Neuronal stem cell (in vitro differentiated cells): ENCODE results near the gene SPRR2G.
"Not testable (repeated sequence)": the region's sequence is repeated elsewhere in the genome, so short reads cannot be mapped to it uniquely, and the experiment has no call there.

ENCODE experiments used
- DNase-seq: peaks from one replicate; pipeline ENCODE4 v3.0.0-alpha.2; 2013; ENCODE audit warnings: low spot score
- H2AFZ ChIP-seq: one replicate; pipeline ENCODE4 v1.6.1; 2013; ENCODE audit warnings: mild to moderate bottlenecking, low read length, inconsistent platforms
- H2AK5ac ChIP-seq: 2 replicates; pipeline ENCODE4 v1.6.1; 2013; ENCODE audit warnings: low read depth, mild to moderate bottlenecking, inconsistent platforms, low read length, moderate library complexity, mixed read lengths
- H2BK120ac ChIP-seq: 2 replicates; pipeline ENCODE4 v1.6.1; 2013; ENCODE audit warnings: low read depth, mild to moderate bottlenecking, inconsistent platforms, low read length, moderate library complexity, mixed read lengths
- H2BK12ac ChIP-seq: one replicate; pipeline ENCODE4 v1.6.1; 2013; ENCODE audit warnings: low read length, inconsistent platforms
- H2BK15ac ChIP-seq: 2 replicates; pipeline ENCODE4 v1.6.1; 2013; ENCODE audit warnings: mild to moderate bottlenecking, low read length, inconsistent platforms, mixed read lengths
- H2BK5ac ChIP-seq: one replicate; pipeline ENCODE4 v1.6.1; 2013; ENCODE audit warnings: inconsistent platforms, mild to moderate bottlenecking, low read length, moderate library complexity
- H3K14ac ChIP-seq: one replicate; pipeline ENCODE4 v1.6.1; 2013; ENCODE audit warnings: low read length, inconsistent platforms
- H3K18ac ChIP-seq: 2 replicates; pipeline ENCODE4 v1.6.1; 2013; ENCODE audit warnings: low read length, inconsistent platforms
- H3K23ac ChIP-seq: 2 replicates; pipeline ENCODE4 v1.6.1; 2013; ENCODE audit warnings: low read depth, mild to moderate bottlenecking, mixed read lengths, low read length, inconsistent platforms; ENCODE audit not compliant: poor library complexity
- H3K27ac ChIP-seq: replicated peaks from 3 replicates; pipeline ENCODE4 v1.5.1; 2013; ENCODE audit warnings: low read length, inconsistent platforms
- H3K27me3 ChIP-seq, 3 experiments: 2 replicates each; pipeline ENCODE4 v1.6.1; 2013; ENCODE audit warnings: low read length in 3 of 3, mild to moderate bottlenecking in 2 of 3, inconsistent platforms in 1 of 3, low read depth in 1 of 3, mixed read lengths in 1 of 3, moderate library complexity in 1 of 3; ENCODE audit not compliant: control insufficient read depth in 3 of 3, insufficient read depth in 3 of 3
- H3K36me3 ChIP-seq, 2 donors: replicated peaks in 1 of 2; 2 replicates each; pipeline ENCODE4 v1.6.1; 2013; ENCODE audit warnings: low read length in 2 of 2; ENCODE audit not compliant: control insufficient read depth in 2 of 2, insufficient read depth in 2 of 2
- H3K4ac ChIP-seq: 2 replicates; pipeline ENCODE4 v1.6.1; 2013; ENCODE audit warnings: inconsistent platforms, mild to moderate bottlenecking, low read length, moderate library complexity
- H3K4me1 ChIP-seq, 2 donors: 1 replicate in 1 of 2; 2 replicates in 1 of 2; pipeline ENCODE4 v1.6.1; 2013; ENCODE audit warnings: low read length in 2 of 2, low read depth in 1 of 2; ENCODE audit not compliant: control insufficient read depth in 2 of 2, insufficient read depth in 1 of 2
- H3K4me2 ChIP-seq: one replicate; pipeline ENCODE4 v1.6.1; 2013; ENCODE audit warnings: mild to moderate bottlenecking, low read length, inconsistent platforms; ENCODE audit not compliant: insufficient read depth, poor library complexity, severe bottlenecking
- H3K4me3 ChIP-seq, 2 donors: 2 replicates each; pipeline ENCODE4 v1.5.1; 2013; ENCODE audit warnings: low read length in 2 of 2, mild to moderate bottlenecking in 2 of 2, inconsistent platforms in 1 of 2, moderate library complexity in 1 of 2
- H3K79me1 ChIP-seq: one replicate; pipeline ENCODE4 v1.6.1; 2013; ENCODE audit warnings: low read depth, mild to moderate bottlenecking, inconsistent platforms, low read length, moderate library complexity
- H3K9ac ChIP-seq: one replicate; pipeline ENCODE4 v1.6.1; 2013; ENCODE audit warnings: mild to moderate bottlenecking, low read depth, low read length, inconsistent platforms; ENCODE audit not compliant: poor library complexity
- H3K9me3 ChIP-seq, 2 donors: replicated peaks in 1 of 2; 2 replicates each; pipeline versions ENCODE3 to v1.6.1; 2013; ENCODE audit warnings: low read length in 2 of 2, mild to moderate bottlenecking in 2 of 2, inconsistent platforms in 1 of 2, low read depth in 1 of 2, mixed read lengths in 1 of 2, moderate library complexity in 1 of 2; ENCODE audit not compliant: control insufficient read depth in 2 of 2, insufficient read depth in 1 of 2
- H4K8ac ChIP-seq: one replicate; pipeline ENCODE4 v1.6.1; 2013; ENCODE audit warnings: low read depth, mild to moderate bottlenecking, inconsistent platforms, low read length, moderate library complexity
- H4K91ac ChIP-seq: one replicate; pipeline ENCODE4 v1.6.1; 2013; ENCODE audit warnings: low read length, low read depth, mild to moderate bottlenecking, inconsistent platforms; ENCODE audit not compliant: poor library complexity
- WGBS, 2 donors: extraction: QIAGEN DNeasy Blood & Tissue Kit; methylation state at CpG; one replicate each; pipeline ENCODE4 v1.1.7; 2013; ENCODE audit warnings: missing lambda C conversion rate in 2 of 2, mixed read lengths in 1 of 2; ENCODE audit not compliant: insufficient read length in 2 of 2, insufficient replicate concordance in 1 of 2; ENCODE audit errors: extremely low coverage in 2 of 2; 5-methylcytosine and 5-hydroxymethylcytosine counted together

SPRR2G gene

GRCh38 chr1:153128688-153129087 lies 22.0 kb downstream of the SPRR2G start:
- not testable (repeated sequence) for H3K79me1 ChIP-seq, H2BK120ac ChIP-seq, H3K14ac ChIP-seq, H3K9me3 ChIP-seq, DNase-seq, H2AK5ac ChIP-seq, H4K91ac ChIP-seq, H3K27ac ChIP-seq, H2AFZ ChIP-seq, H3K18ac ChIP-seq, H2BK15ac ChIP-seq, H3K4me3 ChIP-seq, H3K4ac ChIP-seq, H3K36me3 ChIP-seq, H4K8ac ChIP-seq, H3K9ac ChIP-seq, H2BK12ac ChIP-seq, H2BK5ac ChIP-seq, H3K23ac ChIP-seq, H3K27me3 ChIP-seq, H3K4me1 ChIP-seq, H3K4me2 ChIP-seq
- no CpG with 5 or more reads among the region's 4 CpGs for WGBS, 2 donors

GRCh38 chr1:153127296-153127695 lies 23.4 kb downstream of the SPRR2G start:
- no peak overlapping the region for H3K27ac ChIP-seq
- H3K9ac ChIP-seq, result no peak overlapping the region
- no peak overlapping the region for H3K4me2 ChIP-seq
- no peak overlapping the region for H3K23ac ChIP-seq
- no peak overlapping the region for H2BK5ac ChIP-seq
- H3K27me3 ChIP-seq, result no peaks in the 10 kb centered on the region
- no CpG with 5 or more reads among the region's 2 CpGs for WGBS, 2 donors
- no peak overlapping the region for H4K91ac ChIP-seq
- DNase-seq, result no peak
- no peaks in the 10 kb centered on the region for H3K36me3 ChIP-seq
- no peak overlapping the region for H2BK12ac ChIP-seq
- no peak overlapping the region for H3K4me3 ChIP-seq
- H2AFZ ChIP-seq, result no peak overlapping the region
- peaks cover 0 to 5% of the 10 kb centered on the region in 2 donors for H3K4me1 ChIP-seq
- H2BK15ac ChIP-seq, result no peak overlapping the region
- no peak overlapping the region for H3K4ac ChIP-seq
- H3K9me3 ChIP-seq, result peaks cover 0 to 2% of the 10 kb centered on the region in 2 donors
- H3K18ac ChIP-seq, result no peak overlapping the region
- H2AK5ac ChIP-seq, result no peak overlapping the region
- no peak overlapping the region for H2BK120ac ChIP-seq
- H3K79me1 ChIP-seq, result no peaks in the 10 kb centered on the region
- H4K8ac ChIP-seq, result no peak overlapping the region
- no peak overlapping the region for H3K14ac ChIP-seq

GRCh38 chr1:153125536-153125935 lies 25.2 kb downstream of the SPRR2G start:
- Histone ChIP-seq H3K4me1 (peaks cover 0 to 5% of the 10 kb centered on the region in 2 donors), H3K79me1 (no peaks in the 10 kb centered on the region), H3K4me3 (no peak overlapping the region), H3K27me3 (no peaks in the 10 kb centered on the region), H2AK5ac (no peak overlapping the region), H3K9ac (no peak overlapping the region), H3K9me3 (peaks cover 0 to 2% of the 10 kb centered on the region in 2 donors), H2BK15ac (no peak overlapping the region), H2BK12ac (no peak overlapping the region), H3K36me3 (no peaks in the 10 kb centered on the region), H4K8ac (no peak overlapping the region), H3K14ac (no peak overlapping the region), H4K91ac (no peak overlapping the region), H3K4me2 (no peak overlapping the region), H3K4ac (no peak overlapping the region), H3K27ac (no peak overlapping the region), H2AFZ (no peak overlapping the region), H3K23ac (no peak overlapping the region), H2BK120ac (no peak overlapping the region), H3K18ac (no peak overlapping the region), H2BK5ac (no peak overlapping the region)
- WGBS, 2 donors, result no CpG with 5 or more reads among the region's 1 CpG
- DNase-seq, result no peak

- not testable (repeated sequence) for H2BK15ac ChIP-seq, H2AK5ac ChIP-seq, H3K18ac ChIP-seq, H3K4me1 ChIP-seq, H3K14ac ChIP-seq, H2BK120ac ChIP-seq, H3K9me3 ChIP-seq, H3K4ac ChIP-seq, H3K4me2 ChIP-seq, DNase-seq, H3K27ac ChIP-seq, H3K9ac ChIP-seq, H4K8ac ChIP-seq, H2BK5ac ChIP-seq, H3K23ac ChIP-seq, H3K27me3 ChIP-seq, H3K4me3 ChIP-seq, H3K36me3 ChIP-seq, H3K79me1 ChIP-seq, H2AFZ ChIP-seq, H2BK12ac ChIP-seq, H4K91ac ChIP-seq
- WGBS, 2 donors, result no CpG with 5 or more reads among the region's 8 CpGs
Measured at GRCh38 chr1:153123793-153124192, 26.9 kb downstream of the SPRR2G start.
